Measurements from ENCODE around the gene HNRNPD. TPM values are rescaled to one million over a fixed set of nuclear protein-coding genes. Genes with fewer than 3 reads are reported as not detected.
"Not testable (repeated sequence)": the region's sequence is repeated elsewhere in the genome, so short reads cannot be mapped to it uniquely, and the experiment has no call there.

HNRNPD gene
- total RNA-seq, 2 donors from 2014 or later: 63.2 to 110 TPM

DNA sequence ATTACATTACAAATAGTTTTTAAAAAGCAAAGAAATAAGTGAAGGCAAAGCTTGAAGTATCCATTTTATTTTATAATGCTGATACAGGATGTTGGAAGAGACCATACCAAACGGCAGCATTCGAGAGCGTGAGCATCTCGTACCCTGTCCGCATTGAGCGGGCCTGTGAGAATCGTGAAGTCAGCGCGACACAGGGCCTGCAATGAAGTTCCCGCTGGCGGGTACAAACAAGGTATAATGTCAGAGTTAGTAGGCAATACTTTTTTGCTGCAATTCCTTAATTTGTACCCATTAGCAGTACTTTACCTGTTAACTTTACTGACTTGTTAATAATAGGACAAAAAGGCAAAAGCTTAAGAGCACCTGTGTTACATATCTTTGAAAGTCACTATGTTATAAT lies 19.0 kb downstream of the HNRNPD start:
- TF ChIP-seq, protein P1, sequence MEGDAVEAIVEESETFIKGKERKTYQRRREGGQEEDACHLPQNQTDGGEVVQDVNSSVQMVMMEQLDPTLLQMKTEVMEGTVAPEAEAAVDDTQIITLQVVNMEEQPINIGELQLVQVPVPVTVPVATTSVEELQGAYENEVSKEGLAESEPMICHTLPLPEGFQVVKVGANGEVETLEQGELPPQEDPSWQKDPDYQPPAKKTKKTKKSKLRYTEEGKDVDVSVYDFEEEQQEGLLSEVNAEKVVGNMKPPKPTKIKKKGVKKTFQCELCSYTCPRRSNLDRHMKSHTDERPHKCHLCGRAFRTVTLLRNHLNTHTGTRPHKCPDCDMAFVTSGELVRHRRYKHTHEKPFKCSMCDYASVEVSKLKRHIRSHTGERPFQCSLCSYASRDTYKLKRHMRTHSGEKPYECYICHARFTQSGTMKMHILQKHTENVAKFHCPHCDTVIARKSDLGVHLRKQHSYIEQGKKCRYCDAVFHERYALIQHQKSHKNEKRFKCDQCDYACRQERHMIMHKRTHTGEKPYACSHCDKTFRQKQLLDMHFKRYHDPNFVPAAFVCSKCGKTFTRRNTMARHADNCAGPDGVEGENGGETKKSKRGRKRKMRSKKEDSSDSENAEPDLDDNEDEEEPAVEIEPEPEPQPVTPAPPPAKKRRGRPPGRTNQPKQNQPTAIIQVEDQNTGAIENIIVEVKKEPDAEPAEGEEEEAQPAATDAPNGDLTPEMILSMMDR (IDR thresholded peaks at IDR 0.05): no peak
- H3K4me1 ChIP-seq (ENCODE audit: control insufficient read depth in 1 of 2, low read depth in 2 of 2): peaks cover 18 to 26% of the 10 kb centered on the region in 2 donors

DNA sequence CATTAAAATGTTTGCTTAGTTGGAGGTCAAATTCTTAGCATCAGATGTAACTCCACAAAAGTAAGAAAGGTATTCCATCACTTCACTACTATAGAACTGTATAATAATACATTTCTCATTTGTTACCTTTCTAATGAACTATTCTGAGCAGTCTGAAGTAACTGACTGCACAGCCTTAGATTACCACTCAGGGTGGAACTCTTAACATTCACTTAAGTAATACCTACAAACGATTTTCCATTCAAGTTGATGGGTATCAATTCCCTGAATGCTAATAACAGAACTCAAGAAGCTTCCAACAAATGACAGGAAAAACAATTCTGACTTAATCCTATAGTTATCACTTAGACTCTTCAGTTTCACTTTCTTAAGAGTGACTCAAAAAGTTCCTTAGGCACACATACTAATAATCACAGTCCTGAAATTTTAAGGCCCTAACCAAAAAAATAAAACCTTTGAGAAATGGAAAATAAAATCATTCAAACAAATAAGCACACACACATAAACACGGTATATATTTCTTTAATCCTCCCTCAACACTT lies 20.9 kb downstream of the HNRNPD start:
- Histone ChIP-seq H3K4me1 (ENCODE audit: control insufficient read depth in 1 of 2, low read depth in 2 of 2) (peaks cover 5 to 8% of the 10 kb centered on the region in 2 donors), H3K36me3 (peaks cover 26% of the 10 kb centered on the region)

More for the DNA sequence above, 19.0 kb downstream of the HNRNPD start:
- no peak for DNase-seq (ENCODE audit: low spot score)
- no peak for ATAC-seq (ENCODE audit: insufficient number of reproducible peaks, low FRiP score, low read depth)
- H3K4me3 ChIP-seq: no peak overlapping the region
- H3K36me3 ChIP-seq: peaks cover 22% of the 10 kb centered on the region
- H3K27me3 ChIP-seq (replicated peaks; ENCODE audit: insufficient read depth): no peaks in the 10 kb centered on the region
- H3K27ac ChIP-seq: no peak overlapping the region
- H3K9me3 ChIP-seq: no peaks in the 10 kb centered on the region

DNA sequence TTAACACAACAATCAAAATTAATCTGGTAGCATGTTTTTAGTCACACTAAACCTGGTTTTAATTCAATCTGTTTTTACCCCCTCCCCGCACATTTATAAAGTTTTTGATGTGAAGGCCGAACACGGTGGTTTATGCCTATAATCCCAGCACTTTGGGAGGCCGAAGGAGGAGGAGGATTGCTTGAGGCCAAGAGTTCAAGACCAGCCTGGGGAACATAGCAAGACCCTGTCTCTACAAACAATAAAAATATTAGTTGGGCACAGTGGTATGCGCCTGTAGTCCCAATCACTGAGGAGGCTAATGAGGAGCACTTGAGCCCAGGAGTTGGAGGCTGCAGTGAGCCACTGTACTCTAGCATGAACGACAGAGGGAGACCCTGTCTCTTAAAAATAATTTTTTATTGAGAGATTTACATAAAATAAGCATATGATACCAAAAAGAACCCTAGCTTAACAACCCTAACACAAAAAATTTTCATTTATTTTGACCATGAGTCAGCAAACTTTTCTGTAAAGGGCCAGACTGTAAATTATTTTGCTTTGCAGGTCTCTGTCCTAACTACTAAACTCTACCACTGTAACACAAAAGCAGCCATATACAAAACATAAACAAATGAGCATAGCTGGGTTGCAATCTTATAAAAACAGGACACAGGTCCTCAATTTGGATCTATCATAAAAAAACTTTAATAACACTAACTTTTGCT lies 21.5 kb downstream of the HNRNPD start:
- peaks cover 26% of the 10 kb centered on the region for H3K36me3 ChIP-seq
- ATAC-seq (ENCODE audit: insufficient number of reproducible peaks, low FRiP score, low read depth) (no peak), DNase-seq (ENCODE audit: low spot score) (no peak)
- H3K27ac ChIP-seq: no peak overlapping the region
- H3K27me3 ChIP-seq (replicated peaks; ENCODE audit: insufficient read depth): no peaks in the 10 kb centered on the region
- no peak overlapping the region for H3K4me3 ChIP-seq
- TF ChIP-seq, protein P1 (IDR thresholded peaks at IDR 0.05): no peak
- H3K4me1 ChIP-seq (ENCODE audit: control insufficient read depth in 1 of 2, low read depth in 2 of 2): peaks cover 0 to 2% of the 10 kb centered on the region in 2 donors
- no peaks in the 10 kb centered on the region for H3K9me3 ChIP-seq

More for the DNA sequence above, 20.9 kb downstream of the HNRNPD start:
- DNase-seq (ENCODE audit: low spot score) (no peak), ATAC-seq (ENCODE audit: insufficient number of reproducible peaks, low FRiP score, low read depth) (no peak)
- Histone ChIP-seq H3K9me3 (no peaks in the 10 kb centered on the region), H3K27ac (no peak overlapping the region), H3K27me3 (replicated peaks; ENCODE audit: insufficient read depth) (no peaks in the 10 kb centered on the region), H3K4me3 (no peak overlapping the region)
- TF ChIP-seq, protein P1 (IDR thresholded peaks at IDR 0.05): no peak

DNA sequence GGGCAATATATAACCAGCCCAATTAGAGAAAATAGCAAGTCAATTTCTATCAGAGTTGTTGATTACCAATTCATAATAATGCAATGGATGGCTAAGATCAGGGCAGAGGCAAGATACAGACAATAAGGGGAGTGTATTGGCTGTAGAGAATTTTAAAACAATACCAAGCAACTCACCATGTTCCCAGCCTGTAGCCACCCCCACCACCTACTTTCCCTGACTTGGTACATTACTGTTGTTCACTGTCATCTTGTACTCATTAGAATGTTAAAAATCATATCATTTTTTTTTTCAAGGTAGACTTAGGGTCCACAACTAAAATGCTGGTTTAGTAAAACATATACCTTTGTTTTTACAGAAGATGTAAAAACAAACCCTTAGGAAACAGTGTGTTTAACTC lies 27.7 kb downstream of the HNRNPD start:
- Histone ChIP-seq H3K27ac (no peak overlapping the region), H3K4me3 (no peak overlapping the region), H3K9me3 (no peaks in the 10 kb centered on the region), H3K36me3 (peaks cover 9% of the 10 kb centered on the region), H3K4me1 (ENCODE audit: control insufficient read depth in 1 of 2, low read depth in 2 of 2) (no peaks in the 10 kb centered on the region), H3K27me3 (replicated peaks; ENCODE audit: insufficient read depth) (no peaks in the 10 kb centered on the region)
- DNase-seq (ENCODE audit: low spot score) (no peak), ATAC-seq (ENCODE audit: insufficient number of reproducible peaks, low FRiP score, low read depth) (no peak)
- TF ChIP-seq, protein P1 (IDR thresholded peaks at IDR 0.05): no peak

DNA sequence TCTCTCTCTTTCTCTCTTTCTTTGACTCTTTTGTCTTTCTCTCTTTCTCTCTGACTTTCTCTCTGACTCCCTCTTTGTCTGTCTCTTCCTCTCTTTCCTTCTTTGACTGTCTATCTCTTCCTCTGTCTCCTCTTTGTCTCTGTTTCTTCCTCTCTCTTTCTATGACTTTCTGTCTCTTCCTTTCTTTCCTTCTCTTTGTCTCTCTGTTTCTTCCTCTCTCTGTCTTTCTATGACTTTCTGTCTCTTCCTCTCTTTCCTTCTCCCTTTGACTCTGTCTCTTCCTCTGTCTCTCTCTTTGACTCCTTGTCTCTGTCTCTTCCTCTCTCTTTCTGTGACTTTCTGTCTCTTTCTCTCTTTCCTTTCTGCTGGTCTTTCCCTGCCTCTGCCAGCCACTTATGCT lies 38.7 kb downstream of the HNRNPD start:
- Histone ChIP-seq H3K36me3 (no peaks in the 10 kb centered on the region), H3K27ac (no peak overlapping the region), H3K27me3 (replicated peaks; ENCODE audit: insufficient read depth) (no peaks in the 10 kb centered on the region), H3K9me3 (no peaks in the 10 kb centered on the region), H3K4me1 (ENCODE audit: control insufficient read depth in 1 of 2, low read depth in 2 of 2) (no peaks in the 10 kb centered on the region), H3K4me3 (no peak overlapping the region)
- no peak for ATAC-seq (ENCODE audit: insufficient number of reproducible peaks, low FRiP score, low read depth)
- DNase-seq (ENCODE audit: low spot score): no peak
- TF ChIP-seq, protein P1 (IDR thresholded peaks at IDR 0.05): no peak

DNA sequence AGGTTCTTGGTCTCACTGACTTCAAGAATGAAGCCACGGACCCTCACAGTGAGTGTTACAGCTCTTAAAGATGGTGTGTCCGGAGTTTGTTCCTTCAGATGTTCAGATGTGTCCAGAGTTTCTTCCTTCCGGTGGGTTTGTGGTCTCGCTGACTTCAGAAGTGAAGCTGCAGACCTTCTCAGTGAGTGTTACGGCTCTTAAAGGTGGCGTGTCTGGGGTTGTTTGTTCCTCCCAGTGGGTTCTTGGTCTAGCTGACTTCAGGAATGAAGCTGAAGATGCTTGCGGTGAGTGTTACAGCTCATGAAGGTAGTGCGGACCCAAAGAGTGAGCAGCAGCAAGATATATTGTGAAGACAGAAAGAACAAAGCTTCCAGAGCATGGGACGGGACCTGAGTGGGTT lies 40.1 kb downstream of the HNRNPD start:
- H3K4me3 ChIP-seq; H3K27ac ChIP-seq; H3K4me1 ChIP-seq (ENCODE audit: control insufficient read depth in 1 of 2, low read depth in 2 of 2); ATAC-seq (ENCODE audit: insufficient number of reproducible peaks, low FRiP score, low read depth); H3K27me3 ChIP-seq (replicated peaks; ENCODE audit: insufficient read depth); H3K36me3 ChIP-seq; DNase-seq (ENCODE audit: low spot score); H3K9me3 ChIP-seq: not testable (repeated sequence)

All from thoracic aorta (tissue), 2 donors.